GM21529 (cell line): ENCODE results near the gene NALCN.

Experiments
- ATAC-seq: cut with Tn5 transposase; IDR thresholded peaks from one replicate; pipeline ENCODE4 v1.9.1; 2021; ENCODE audit not compliant: unreplicated experiment

Gene NALCN

DNA sequence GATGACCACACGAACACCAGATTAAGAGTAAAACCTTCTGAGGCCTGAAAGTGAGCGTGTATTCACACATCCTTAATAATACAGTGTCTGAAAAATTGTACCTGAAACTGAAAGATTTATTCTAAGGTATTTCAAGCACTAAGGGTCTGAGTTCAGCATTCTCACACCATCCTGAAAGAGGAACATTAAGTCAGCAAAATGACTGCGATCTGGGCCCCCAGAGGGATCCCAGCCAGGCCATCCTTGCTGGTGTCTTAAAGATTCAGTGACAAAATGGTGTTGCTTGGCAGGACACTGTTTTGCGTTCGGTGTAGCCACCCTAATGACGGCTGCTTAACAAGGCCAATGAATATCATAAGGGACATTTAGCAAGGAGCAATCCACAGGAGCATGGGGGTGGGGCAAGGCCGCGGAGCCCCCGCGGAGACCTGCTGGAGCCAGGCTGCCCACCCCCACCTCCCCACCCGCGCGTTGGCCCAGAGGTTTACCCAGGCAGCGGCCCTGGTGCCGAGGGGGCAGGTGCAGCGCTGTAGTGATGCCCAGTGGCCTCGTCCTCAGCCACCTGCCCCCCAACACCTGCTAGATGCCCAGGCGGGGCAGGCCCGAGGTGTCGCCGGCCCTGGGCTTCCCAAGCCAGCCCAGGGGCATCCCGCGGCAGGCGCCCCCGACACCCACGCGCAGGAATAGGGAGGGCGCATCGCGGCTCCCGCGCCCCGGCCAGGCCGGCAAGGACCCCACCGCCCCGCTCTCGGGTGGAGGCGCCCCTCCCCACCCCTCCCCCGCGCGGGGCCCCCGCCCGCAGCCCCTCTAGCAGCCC is 742 bp downstream of the NALCN start:
- no peak for ATAC-seq

- no peak for ATAC-seq
Measured at GRCh38 chr13:101412076-101412475, 4.2 kb downstream of the NALCN start.

DNA sequence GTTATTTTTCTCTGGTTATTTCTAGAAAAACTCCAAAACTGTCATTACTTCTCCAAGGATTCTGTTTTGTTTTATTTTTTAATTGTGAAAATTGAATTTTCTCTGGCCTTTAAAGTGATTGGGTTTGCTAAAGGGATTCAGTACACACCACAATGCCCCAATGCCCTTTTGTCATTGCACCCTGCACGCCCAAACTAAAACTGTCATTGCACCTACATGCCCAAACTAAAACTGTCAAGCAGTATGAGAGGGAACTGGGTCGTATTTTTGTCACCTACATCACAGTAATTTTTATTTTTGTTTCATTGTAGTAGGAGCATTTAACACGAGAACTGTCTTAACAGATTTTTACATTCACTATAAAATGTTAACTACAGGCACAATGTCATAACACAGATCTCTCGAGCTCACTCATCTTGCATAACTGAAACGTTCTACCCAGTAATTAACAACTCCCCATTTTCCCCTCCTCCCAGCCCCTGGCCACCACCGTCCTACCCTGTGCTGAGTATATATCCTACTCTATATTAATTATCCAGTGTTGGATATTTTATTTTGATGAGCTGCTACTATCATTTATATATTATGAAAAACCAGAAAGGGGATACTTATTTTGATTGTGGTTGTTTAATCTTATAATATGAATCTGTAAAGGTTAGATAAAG is 7.2 kb downstream of the NALCN start:
- ATAC-seq = no peak

GRCh38 chr13:101408154-101408553 is 8.2 kb downstream of the NALCN start:
- no peak for ATAC-seq

DNA sequence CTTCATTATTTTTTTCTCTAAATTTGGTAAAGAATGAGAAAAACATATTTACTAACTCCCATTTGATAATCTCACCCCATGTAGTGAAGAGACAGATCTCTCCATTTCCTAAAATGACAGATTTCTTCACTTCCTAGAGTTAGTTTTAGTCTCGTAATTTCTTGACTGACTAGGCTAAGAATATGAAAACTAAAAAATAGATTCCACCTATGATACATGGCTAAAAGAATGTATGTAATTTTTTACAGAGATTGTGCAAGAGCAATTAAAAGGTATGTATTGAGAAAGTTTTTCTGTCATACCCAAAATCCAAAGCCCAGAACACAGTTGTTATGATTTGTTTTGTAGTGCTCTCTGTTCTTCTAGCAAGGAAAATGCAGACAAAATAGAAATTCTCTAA is 9.5 kb downstream of the NALCN start:
- ATAC-seq = no peak

DNA sequence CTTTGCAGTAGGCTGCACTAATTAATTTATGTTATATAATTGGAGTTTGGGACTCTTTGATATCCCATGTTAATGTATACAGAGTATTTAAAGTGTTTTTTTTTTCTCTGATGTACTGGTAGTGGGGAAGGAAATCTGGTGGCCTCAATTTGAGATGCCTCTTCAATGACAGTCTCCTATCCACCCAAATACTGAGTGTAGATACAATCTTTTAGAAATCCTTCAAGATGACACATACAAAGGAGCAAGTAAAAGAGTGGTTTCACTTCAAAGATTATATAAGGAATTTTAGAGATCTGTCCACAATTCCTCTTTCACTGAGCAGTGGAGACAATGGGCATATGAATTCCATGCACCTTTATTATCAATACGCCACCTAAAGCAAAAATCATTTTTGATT is 15.1 kb downstream of the NALCN start:
- no peak for ATAC-seq

DNA sequence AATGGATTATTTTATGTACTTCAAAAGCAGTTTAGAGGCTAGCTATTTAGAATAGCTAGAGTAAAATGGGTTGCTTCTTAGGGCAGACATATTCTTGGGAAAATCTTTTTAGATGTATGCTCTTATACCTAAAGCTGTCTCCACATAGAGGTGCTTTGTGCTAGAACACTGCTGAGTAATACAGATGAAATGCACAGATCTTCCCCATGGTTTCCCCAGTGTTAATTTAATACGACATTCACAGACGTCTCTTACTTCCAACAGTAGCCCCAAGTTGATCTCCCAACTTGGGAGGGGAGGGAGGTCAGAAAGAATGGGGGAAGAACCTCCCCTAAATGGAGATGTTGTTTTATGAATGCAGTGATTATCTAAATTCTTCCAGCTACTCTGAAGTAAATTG is 16.9 kb downstream of the NALCN start:
- no peak for ATAC-seq

- no peak for ATAC-seq
Measured at GRCh38 chr13:101398920-101399319, 17.4 kb downstream of the NALCN start.

GRCh38 chr13:101398191-101398590 is 18.1 kb downstream of the NALCN start:
- ATAC-seq = no peak

- ATAC-seq = no peak
Measured at GRCh38 chr13:101397742-101398141, 18.6 kb downstream of the NALCN start.

- ATAC-seq = no peak
Measured at GRCh38 chr13:101394605-101395004, 21.7 kb downstream of the NALCN start.

DNA sequence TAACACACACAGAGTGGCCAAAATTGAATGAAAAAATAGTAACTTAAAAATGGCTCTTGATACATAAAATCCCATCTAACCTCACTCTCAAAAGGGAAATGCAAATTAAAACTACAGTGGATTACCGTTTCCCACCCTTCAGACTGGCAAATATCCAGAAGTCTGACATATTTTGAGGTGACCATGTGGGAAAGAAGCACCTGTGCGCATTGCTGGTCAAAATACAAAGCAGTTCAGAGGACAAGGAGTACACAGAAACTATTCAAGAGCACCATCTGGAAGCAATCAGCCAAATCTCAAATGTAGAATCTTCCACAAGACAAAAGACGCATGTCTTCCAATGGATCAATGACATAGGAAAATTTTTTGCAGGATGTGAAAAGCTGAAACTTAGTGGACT is 23.2 kb downstream of the NALCN start:
- no peak for ATAC-seq

DNA sequence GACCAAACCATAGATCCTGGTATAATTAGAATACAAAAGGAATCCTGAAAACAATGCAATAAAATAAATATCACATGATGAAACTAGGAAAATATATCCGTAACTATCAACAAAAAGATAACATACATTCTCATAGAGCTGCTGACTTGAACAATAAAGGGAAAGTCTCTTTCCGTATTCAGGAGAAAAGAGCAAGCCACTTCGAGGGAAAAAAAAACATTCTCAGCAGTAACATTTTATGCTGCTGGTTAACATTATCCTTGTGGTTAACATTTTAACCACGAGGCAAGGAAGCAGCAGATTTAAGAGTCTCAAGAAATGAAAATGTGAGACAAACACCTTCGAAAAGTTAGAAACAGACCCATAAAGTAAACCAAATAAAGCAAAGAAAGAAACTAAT is 25.8 kb downstream of the NALCN start:
- ATAC-seq = no peak

GRCh38 chr13:101384929-101385328 is 31.4 kb downstream of the NALCN start:
- no peak for ATAC-seq

DNA sequence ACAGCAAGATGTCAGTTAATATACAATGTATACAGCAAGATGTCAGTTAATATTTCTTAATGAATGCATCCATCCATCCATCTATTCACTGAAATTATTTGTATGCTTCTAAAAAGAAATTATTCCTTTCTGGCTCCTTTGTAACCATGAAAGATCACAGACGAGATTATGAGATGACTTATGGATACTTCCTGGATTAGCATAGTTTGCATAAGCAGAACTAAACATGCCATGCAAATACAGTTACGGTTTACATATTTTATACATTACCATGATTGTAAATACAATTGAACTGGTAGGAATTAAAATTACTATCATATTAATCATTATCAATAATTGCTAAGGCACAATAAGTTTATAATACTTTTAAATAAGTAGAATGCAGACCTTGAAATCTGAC is 32.7 kb downstream of the NALCN start:
- no peak for ATAC-seq

- no peak for ATAC-seq
Measured at GRCh38 chr13:101382701-101383100, 33.6 kb downstream of the NALCN start.

GRCh38 chr13:101382086-101382485 is 34.2 kb downstream of the NALCN start:
- no peak for ATAC-seq

GRCh38 chr13:101360525-101360924 is 55.8 kb downstream of the NALCN start:
- ATAC-seq = no peak

DNA sequence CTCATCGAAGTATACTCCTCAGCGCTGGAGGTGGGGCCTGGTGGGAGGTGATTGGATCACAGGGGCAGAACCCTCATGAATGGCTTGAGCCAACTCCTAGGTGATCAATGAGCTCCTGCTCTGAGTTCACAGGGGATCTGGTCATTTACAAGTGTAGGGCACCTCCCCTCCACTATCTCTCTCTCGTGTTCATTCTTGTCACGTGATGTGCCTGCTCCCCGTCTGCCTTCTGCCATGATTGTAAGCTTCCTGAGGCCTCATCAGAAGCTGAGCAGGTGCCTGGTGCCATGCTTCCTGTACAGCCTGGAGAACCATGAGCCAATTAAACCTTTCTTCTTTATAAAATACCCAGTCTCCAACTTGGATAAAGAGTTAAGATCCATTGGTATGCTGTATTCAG is 61.4 kb downstream of the NALCN start:
- no peak for ATAC-seq

- no peak for ATAC-seq
Measured at GRCh38 chr13:101346942-101347728, 69.2 kb downstream of the NALCN start.

DNA sequence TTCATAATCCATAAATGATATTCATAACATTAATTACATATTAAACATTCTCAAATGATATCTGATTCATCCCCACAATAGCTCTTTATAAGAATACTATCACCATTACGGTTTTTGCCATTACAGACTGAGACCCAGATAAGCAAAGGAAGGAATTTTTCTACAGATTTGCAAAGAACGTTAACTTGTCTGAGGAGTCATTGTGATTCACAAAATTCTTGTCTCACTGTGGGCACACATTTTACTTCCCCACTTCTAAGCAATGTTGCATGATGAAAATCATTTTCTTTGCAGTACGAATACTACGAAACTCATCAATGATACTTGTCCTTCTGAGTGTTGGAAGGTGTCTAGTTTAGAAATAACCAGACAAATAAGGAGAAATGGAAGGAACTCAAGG is 70.1 kb downstream of the NALCN start:
- no peak for ATAC-seq
